NCI-H1048 (cell line): ENCODE measurements around the gene MYOM1.
"Not testable (repeated sequence)": the region's sequence is repeated elsewhere in the genome, so short reads cannot be mapped to it uniquely, and the experiment has no call there.

Source experiments
- DNase-seq: peaks from one replicate; lab custom pipeline; 2025; lab: John Stamatoyannopoulos, UW

The MYOM1 gene

DNA sequence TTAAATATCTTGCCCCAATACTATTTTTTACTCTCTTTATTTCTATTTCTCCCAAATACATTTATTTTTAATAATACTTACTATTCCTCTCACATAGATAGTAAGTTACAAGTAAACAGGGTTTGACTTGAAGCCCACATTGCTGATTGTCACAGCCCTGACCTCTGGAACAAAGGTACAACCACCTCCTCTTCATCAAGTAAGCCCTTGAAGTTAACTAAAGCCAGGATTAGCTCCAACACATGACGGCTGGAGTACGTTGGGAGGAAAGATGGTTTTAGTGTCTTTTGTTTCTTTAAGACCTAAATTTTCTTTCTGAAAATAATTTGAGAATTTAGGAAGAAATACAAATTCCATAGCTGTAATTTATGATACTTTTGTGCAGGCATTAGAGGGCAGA is 949 bp downstream of the MYOM1 start:
- DNase-seq, result no peak

DNA sequence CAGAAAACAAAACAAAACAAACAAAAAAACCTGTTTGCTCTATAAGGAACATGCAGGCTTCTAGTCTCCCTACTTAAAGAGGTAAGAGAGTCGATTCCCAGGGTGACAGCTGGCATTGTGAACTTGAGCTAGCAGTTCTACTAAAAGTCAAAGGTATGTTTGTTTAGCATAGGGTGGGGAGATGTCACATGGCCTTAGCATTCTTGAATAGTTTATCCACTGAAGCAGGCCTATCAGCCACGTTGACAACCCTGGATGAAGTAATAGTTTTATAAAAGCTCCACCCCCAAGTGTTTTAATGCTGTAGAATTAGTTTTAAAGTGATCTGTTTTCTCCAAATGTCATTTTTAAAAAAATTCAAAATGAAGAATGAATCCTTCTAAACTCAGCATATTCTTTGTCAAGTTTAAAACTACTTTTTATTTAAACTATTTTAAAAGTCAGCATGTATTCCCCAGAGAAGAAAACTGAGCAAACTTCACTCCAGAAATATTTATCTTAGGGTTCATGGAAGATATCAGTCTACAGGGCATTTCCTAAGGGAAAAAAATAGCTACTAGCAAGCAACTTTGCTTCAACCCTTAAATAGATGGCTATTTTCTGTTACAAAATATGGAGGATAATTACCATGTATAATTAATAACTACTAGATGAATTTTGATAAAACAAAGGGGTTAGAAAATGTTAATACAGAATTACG is 1.7 kb downstream of the MYOM1 start:
- no peak for DNase-seq

DNA sequence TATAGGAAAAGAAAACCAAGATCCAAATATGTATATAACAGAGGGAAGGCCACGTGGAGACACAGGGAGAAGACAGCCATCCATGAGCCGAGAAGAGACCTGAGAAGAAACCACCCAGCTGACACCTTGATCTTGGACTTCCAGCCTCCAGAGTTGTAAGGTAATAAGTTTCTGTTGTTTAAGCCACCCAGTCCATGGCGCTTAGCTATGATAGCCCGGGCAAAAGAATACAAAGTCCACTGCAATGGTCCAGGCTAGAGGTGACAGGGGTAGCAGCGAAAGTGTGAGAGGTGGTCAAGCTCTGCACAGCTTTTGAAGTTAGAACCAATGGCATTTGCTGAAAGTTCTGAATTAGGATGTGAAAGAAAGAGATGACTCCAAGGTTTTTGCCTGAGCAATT is 2.8 kb downstream of the MYOM1 start:
- DNase-seq, result no peak

DNA sequence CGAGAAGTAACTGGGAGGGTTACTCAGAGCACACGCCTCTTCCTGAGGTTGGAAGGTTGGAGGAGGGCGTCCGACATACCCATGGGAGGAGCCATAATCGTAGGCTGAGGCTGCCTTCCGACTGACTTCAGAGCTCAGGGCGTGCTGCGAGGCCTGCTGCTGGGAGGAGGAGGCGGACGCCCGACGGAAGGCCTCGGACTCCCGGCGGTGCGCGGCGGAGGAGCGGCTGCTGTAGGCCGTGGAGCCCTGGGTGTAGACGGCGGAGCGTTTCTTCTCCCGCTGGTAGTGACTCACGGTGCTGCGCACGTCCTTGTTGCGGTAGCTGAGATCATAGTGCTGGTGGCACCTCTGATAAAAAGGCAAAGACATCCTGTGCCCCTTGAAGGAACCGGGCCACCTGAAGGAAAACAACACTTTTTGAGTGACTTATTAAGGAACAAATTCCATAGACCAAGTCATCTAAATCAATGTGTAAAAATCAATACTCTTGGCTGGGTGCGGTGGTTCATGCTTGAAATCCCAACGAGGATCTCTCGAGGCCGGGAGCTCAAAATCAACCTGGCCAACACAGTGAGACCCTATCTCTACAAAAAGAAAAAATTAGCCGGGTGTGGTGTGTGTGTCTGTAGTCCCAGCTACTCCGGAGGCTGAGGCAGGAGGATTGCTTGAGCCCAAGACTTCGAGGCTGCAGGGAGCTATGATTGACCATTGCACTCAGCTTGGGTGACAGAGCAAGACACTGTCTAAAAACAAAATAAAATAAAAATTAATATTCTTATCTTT is 4.7 kb downstream of the MYOM1 start:
- no peak for DNase-seq

DNA sequence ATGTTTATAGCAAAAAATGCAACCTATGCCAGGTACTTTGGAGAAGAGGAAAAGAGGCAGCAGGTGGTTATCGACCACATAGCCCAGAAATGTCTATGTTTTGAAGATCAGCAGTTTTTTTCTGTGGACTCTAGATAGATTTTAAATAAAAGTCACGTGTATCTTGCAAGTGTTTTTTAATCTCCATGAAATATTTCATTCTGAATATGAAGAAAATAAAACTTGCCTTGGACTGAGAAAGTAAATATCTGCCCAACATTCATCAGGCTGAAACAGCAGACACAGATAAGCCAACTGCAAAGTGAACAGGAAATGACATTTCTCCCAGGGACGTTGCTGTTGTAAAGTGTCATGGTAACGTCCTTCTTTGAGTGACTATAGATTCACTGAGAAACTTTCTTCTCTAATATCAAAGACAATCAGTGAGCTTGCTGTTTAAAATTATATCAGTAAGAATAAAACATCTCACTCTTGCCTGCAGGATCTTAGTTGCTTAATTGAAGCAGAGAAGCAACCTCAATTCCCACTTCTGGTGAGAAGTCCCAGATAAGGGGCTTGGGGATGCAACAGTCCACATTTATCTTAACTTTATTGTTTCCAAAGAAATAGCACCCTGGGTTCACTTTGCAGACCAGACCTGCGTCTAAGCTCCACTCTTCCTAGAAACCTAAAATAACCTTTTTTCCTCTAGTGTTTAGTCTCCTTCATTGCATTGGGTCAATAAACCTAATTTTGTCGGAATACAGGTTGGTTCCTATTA is 6.3 kb downstream of the MYOM1 start:
- no peak for DNase-seq

DNA sequence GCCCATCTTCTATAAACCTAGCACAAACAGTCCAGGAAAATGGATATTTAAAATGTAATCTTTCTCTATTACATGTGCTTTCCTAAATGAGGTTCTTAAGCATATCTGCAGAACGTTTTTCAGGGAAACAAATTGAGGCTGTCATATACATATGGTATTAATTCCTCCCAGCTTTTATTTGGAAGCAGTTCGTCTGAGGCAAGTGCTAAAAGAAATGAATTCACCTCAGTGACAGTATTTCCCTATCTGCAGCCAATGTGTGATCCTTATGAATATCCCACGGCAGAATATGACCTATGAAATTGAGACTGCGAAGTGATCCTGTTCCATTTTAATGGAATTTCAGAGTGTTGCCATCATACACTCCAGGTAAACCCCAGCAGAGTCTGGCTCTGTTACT is 7.1 kb downstream of the MYOM1 start:
- DNase-seq, result no peak

DNA sequence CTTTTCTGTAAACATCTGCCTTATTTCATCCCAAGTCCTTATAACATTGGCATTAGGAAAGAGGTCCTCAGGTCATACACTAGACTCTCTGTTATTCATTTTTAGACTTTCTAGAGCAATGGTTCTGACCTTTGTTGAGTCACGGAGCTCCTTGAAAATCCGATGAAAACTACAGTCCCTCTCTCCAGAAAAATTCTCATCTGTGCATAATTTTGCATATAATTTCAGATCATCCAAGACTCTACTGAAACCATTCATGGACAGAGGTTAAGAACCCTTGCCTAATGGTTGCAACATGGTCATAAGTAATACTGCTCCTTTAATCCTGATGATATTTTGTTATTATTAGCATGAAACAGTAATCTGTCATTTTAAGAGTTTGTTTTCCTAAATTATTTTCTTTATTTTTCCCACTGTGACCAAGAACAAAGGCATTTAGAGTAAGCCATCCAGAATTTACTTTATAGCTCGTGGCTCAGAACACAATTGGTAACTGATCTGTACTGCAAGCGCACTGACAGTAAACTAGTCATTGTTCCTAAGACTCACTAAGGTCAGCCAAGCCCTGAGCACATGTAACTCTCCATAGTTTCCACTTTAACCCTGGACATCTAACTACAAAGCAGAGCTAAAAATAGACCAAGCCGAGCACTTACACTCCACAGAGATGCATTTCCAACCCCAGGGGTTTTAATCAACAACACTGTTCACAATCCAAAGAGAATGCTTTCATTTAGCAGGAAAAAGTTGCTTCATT is 8.4 kb downstream of the MYOM1 start:
- no peak for DNase-seq

DNA sequence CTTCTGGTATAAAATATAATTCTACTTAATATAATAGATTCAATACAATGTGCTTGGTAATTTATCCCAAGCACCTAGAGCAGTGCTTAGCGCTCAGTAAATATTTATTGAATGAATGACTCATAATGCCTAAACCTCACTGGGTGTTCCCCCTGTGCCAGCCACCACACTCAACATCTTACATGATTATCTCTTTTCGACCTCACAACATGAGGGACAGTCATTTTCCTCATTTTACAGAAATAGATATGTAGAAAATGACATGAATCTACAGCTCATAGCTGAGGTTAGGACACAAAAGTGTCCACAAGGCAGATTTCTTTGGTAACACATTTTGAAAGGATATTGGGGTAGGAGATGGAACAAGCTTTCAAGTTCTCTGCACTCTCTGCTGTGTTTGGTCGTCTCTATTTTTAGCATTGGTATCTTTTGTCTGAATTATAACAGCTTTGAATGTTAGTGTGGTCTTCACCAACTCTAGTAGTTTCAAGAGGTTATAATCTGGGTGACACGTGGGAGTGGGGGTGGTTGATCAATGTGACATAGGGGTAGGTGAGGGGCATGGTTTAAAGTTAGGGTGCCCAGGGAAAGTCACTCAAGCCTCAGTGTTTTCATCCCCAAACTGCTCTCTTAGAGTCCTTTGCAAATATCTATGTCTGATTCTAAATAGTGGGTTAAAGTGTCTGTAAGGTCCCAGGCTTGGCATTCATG is 9.8 kb downstream of the MYOM1 start:
- DNase-seq, result no peak

DNA sequence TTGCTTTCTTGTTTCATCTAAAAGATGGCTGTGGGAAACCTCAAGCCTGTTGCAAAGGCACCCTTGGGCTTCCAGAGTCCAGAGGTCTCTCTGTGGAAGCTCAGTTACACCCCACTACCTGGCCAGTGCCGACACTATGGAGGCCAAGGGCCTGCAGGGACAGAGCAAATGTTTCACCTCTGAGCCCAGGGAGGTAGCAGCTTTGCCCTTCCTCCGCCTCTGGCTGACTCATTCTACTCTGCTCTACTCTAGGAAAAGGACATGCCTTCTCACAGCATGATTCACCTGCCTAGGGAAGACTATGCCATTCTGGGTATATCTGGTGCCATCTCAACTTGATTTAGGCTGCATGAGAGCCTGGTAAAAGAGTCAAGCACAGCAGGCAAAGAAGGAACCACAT is 12.2 kb downstream of the MYOM1 start:
- DNase-seq, result no peak

DNA sequence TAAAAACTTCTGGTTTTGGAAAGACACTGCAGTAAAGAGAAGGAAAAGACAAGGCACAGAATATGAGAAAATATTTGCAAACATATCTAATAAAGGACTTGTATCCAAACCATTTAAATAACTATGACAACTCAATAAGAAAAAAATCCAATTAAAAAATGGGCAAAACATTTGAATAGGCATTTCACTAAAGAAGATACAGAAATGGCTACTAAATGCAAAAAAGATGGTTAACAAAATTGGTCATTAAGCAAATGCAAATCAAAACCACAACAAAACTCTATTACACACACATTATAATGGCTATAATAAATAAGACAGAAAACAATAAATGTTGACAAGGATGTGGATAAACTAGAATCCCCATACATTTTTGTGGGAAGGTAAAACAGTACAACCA is 14.5 kb downstream of the MYOM1 start:
- no peak for DNase-seq

DNA sequence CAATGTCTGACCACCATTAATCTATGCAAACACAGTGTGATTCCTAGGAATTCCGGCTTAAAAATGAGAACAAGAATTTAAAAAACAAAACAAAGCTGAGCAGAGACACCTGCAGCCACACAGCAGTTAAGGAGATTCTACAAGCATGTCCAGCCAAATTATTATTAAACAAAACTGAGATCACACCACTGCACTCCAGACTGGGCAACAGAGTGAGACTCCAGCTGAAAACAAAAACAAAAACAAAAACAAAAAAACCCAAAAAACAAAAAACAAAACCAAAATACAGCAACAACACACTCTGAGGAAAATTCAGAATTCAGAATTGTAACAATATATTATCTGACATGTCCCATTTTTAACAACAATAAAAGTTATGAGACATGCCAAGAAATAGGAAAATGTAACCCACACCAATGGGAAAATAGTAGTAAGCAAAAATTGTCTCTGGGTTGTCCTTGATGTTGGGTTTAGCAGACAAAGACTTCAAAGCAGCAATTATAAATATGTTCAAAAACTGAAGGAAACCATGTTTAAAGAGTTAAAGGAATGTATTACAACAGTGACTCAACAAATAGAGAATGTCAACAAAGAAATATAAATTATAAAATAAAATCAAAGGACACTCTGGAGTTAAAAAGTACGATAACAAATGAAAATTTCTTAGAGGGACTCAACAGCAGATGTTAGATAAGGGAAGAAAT is 19.7 kb downstream of the MYOM1 start:
- DNase-seq, result no peak

DNA sequence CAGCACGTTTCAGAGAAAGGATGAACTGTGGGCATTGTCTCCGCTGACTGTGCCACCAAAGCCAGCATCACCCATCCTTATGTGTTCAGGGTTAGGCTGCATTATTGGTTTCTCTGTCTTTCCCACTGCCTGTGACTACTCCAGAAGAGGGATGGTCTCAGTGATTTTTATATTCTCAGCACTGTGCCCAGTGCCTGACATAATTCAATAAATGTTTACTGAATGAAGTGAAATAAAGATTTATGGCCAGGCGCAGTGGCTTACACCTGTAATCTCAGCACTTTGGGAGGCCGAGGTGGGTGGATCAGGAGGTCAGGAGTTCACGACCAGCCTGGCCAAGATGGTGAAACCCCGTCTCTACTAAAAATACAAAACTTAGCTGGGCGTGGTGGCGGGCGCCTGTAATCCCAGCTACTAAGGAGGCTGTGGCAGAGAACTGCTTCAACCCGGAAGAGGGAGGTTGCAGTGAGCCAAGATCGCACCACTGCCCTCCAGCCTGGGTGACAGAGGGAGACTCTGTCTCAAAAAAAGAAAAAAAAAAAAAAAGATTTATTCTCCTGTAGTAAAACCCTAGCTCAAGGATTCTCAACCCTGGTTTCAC is 21.4 kb downstream of the MYOM1 start:
- not testable (repeated sequence) for DNase-seq

DNA sequence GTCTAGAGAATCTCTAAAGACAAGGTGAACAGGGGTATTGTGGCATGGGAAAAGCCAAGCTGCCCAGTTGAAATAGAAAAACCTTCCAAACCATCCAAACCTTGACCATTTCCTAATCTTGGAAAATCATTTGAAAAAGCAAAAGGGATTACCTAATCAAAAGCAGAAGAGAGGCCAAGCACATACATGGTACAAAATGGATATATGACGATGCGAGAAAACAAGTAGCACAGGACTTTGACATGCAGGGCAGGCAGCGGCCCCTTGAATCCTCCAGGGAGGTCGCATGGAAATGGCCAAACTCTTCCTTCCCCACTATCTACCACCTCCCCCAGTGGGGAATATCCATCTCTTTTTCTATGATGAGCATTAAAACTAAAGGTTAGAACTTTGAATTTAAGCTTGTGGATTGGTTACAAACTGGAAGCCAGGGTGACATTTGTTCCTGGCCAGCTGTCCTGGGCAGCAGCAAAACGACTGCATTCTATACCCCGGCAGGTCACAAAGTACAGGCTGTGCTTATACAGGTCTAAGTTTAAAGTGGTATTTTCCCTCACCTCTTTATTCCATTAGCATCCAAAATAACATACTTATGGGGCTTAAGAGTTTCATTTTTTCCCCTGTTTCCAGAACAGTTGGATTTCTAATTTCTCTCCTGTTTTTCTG is 24.7 kb downstream of the MYOM1 start:
- no peak for DNase-seq

DNA sequence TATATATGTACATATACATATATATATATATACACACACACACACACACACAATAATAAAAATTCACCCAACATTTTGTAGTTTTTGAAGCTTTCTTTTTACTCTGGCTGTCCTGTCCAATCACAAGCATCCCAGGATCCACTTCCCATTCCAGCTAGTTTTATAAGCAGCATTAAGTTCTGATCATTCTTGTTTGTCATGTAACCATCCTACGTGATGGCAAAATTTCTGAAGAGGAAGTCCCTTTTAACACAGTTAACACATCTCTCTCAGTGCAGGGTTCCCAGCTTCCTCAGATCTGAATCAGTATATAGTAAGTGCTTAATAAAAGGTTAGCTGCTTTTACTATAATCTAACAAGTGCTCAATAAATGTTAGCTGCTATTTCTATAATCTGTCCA is 26.4 kb downstream of the MYOM1 start:
- no peak for DNase-seq

DNA sequence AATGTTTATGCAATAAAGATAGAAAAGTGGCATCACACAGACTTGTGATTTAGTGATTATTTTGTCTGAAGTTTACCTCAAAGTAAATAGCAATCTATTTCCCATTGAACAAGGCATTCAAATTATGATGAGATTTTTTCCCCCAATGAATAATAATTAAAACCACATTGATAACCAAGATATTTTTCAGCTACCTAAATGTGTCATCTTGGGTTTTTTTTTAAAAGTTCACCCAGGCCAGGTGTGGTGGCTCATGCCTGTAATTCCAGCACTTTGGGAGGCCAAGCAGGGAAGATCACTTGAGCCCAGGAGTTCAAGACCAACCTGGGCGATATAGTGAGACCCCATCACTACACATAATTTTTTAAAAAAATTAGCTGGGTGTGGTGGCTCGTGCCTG is 27.0 kb downstream of the MYOM1 start:
- DNase-seq, result no peak

DNA sequence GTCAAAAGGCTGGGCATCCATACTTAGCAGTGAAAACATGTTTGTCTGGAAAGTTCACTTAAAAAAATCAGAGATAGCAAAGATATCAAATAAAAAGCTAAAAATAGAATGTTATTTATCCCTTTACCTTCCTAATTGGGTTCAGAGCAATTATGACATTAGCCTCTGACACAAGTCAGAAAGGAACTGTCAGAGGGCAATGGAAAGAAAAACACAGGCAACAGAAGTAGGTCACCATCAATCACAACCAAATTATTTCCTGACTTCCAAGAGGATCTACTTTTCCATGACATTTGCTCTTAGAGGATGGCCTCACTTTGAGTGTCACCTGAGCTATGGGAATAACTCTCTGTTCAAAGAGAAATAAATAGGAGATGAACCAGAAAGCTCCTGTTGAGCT is 27.5 kb downstream of the MYOM1 start:
- no peak for DNase-seq

DNA sequence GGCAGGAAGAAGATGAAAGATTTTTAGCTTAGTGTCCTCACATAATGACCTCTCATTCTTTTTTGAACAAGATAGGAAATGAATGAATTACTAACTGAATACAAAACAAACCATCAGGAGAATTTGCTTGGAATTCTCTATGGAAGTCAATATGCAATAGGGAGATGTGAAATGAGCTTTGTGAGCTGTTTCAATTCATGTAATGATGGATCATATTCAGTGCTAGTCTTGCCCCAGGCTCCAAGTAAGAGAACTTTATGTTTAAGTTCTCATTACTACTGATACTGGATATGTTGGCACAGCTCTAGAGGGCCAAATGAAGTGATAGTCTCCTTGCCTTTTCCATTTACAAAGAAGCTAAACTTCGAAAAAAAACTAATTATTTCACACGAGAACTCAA is 29.2 kb downstream of the MYOM1 start:
- DNase-seq, result no peak

DNA sequence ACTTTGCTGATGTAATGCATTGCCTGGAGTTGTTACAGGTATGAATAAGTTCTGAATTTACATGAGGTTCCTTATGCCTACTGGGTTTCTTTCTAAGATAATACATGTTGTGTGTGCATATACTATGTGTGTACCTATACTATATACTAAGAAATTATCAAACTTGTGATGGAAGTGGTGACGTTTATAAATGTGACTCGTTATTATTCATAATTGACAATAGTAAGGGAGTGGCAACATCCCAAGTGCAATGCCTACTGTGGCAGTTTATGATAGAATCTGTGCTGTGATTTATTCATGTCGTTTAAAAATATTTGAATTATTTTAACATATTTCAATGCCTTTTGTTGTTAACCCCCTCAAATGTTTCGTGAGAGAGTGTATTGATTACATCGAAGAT is 29.9 kb downstream of the MYOM1 start:
- DNase-seq, result no peak

DNA sequence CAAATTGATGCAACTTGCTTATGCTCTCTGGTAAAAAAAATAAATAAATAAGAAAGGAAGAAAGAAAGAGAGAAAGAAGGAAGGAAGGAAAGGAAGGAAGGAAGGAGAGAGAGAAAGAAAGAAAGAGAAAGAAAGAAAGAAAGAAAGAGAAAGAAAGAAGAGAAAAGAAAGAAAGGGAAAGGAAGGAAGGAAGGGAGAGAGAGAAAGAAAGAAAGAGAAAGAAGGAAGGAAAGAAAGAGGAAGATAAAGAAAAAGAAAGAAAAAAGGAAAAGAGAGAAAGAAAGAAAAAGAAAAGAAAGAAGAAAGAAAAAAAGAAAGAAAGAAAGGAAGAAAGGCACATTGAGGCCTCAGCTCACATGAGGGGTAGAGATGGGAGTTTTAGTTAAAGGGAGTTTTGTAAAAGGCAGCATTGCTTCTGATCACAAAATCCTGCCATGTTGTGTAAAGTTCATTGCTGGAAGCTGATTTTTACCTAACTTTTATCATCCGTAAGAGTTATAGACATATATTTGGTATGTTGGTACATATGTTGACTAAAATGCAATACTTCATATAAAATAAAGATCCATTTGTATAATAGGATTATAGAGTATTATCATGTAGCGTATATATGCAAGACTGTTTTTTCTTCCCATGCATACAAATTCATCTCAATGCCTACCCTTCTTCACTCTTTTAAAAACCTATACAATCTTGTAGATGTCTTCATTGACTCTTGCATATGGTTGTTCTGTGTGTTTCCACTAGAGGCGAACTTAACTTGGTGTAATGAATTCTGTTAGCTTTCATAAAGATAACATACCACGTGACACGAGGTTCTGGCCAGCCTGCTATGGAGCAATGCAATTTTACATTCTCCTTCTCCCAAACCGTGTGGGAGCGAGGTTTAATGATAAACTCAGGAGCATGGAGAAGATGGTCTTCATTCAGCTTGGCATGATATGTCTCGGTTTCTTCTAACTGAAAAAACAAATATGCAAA is 32.8 kb downstream of the MYOM1 start:
- DNase-seq, result no peak
